Ectodermal cell (in vitro differentiated cells): ENCODE measurements around the gene C1orf53.

Experiments used
- H3K27ac ChIP-seq: 2 replicates; pipeline ENCODE4 v1.7.0; 2013; ENCODE audit warnings: mild to moderate bottlenecking, low read depth, low read length; ENCODE audit not compliant: insufficient read depth, poor library complexity, severe bottlenecking
- H3K27me3 ChIP-seq: 2 replicates; pipeline ENCODE4 v1.7.0; 2013; ENCODE audit warnings: mild to moderate bottlenecking, low read length; ENCODE audit not compliant: insufficient read depth, control insufficient read depth, poor library complexity, severe bottlenecking
- H3K36me3 ChIP-seq: one replicate; pipeline ENCODE4 v1.7.0; 2013; ENCODE audit warnings: low read length; ENCODE audit not compliant: control insufficient read depth, insufficient read depth
- H3K4me1 ChIP-seq: one replicate; pipeline ENCODE4 v1.7.0; 2013; ENCODE audit warnings: low read length; ENCODE audit not compliant: control insufficient read depth, insufficient read depth
- H3K4me3 ChIP-seq: 2 replicates; pipeline ENCODE4 v1.7.0; 2013; ENCODE audit warnings: low read depth, low read length, control low read depth; ENCODE audit not compliant: insufficient read depth
- H3K9me3 ChIP-seq: 2 replicates; pipeline ENCODE4 v1.7.0; 2013; ENCODE audit warnings: mild to moderate bottlenecking, low read length, moderate library complexity; ENCODE audit not compliant: control insufficient read depth
- WGBS, 2 experiments: methylation state at CpG; one replicate each; pipeline ENCODE4 v1.1.7; 2013; ENCODE audit warnings: missing lambda C conversion rate in 2 of 2; 5-methylcytosine and 5-hydroxymethylcytosine counted together

Gene C1orf53

DNA sequence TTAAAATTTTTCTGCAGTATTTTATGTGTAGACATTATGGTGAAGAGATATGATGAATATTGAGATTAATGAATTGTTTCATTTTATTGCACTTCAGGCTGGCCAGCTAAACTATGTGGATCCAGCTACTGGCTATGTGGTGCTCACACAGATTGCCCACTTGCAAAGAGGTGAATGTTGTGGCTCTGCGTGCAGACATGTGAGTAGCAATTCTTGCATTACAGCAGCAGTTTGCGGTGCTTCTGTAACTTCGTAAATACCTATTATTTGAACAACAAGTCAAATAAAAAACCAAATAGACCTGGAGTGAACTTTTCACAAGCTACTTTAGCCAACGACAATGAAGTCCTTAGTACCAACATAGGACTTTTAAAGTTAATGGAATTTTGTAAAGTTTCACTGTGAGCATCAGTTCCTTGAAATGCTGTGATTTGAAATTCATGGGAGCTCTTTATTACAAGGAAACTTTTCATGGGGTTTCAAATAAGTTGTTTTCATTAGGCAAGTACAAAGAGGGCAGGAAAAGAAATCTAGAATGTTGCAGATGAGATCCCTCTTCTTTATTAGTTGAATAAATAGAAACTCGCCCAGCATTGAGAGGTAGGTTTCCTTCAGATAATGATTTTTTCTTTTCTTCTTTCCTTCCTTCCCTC, 3.4 kb downstream of the C1orf53 start:
- H3K27me3 ChIP-seq: peaks cover 80% of the 10 kb centered on the region
- WGBS, 2 experiments: 15 to 18% methylated on average over 5 of the region's 5 CpGs
- no peak overlapping the region for H3K4me3 ChIP-seq

DNA sequence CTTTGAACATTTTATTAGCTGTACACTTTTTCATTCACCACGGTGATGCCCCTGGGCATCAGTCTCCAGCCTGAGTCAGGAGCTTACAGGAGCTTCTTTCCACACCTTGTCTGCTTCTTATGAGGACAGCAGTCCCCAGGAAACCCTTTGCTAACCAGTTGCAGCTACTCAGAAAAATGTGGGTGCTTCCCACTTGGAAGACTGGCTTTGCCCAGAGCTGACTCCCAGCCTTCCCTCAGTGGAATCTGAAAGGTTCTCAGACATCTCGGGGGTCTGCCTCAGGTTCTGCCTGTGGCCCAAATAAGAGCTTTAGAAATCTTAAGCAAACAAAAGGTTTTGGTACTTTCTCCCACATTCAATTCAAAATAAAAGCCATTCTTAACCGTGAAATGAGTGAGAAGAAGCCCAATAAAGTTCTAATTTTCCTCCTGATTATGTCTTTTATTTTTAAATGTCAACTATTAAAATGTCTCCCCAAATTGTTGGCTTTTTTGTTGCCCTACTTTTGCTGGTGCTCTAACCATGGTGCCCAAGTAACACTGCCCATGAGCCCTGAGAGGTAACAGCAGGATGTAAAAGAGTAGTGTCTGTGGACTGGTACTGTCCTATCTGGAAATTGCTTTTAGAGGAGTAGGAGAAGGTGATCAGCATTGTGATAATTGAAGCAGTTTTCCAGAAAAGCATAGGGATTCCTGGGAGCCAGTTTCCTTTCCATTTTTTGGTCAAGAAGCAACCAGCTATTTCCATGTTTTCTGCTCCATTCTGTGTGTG, 5.6 kb downstream of the C1orf53 start:
- peaks cover 100% of the 10 kb centered on the region for H3K27me3 ChIP-seq
- peaks cover 11% of the 10 kb centered on the region for H3K4me1 ChIP-seq
- 6 to 9% methylated on average over 3 of the region's 3 CpGs for WGBS, 2 experiments
- no peaks in the 10 kb centered on the region for H3K9me3 ChIP-seq
- no peak overlapping the region for H3K27ac ChIP-seq
- no peak overlapping the region for H3K4me3 ChIP-seq
- H3K36me3 ChIP-seq: no peaks in the 10 kb centered on the region

More for the DNA sequence above, 3.4 kb downstream of the C1orf53 start:
- Histone ChIP-seq H3K36me3 (no peaks in the 10 kb centered on the region), H3K9me3 (no peaks in the 10 kb centered on the region), H3K4me1 (peaks cover 16% of the 10 kb centered on the region), H3K27ac (no peak overlapping the region)

DNA sequence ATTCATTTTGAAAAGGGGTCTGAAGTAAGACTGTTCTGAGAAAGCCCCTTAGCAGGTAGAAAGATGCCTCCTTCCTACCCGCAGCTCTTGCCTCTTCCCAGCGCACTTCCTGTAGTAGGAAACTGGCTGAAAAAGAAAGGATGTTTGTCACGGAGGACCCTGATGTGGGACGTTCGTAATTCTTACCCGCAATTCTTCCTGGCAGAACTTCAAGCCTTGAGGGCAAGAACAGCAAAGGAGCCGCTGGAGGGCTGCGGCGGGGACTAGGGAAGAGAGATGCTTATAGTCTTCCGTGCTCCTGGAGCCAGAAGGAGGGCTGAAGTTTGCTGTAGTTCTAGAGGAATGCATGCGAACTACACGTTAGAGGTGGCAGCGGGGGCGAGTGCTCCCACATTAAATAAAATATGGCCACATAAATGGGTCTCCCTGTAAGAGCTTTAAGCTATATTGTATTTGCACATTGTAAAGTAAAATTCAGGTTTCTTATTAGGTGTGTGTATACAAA, 6.3 kb downstream of the C1orf53 start:
- H3K36me3 ChIP-seq: no peaks in the 10 kb centered on the region
- H3K4me1 ChIP-seq: peaks cover 17% of the 10 kb centered on the region
- H3K4me3 ChIP-seq: no peak overlapping the region
- 2% methylated on average over 14 of the region's 14 CpGs for WGBS, 2 experiments
- no peak overlapping the region for H3K27ac ChIP-seq
- peaks cover 100% of the 10 kb centered on the region for H3K27me3 ChIP-seq
- H3K9me3 ChIP-seq: no peaks in the 10 kb centered on the region

DNA sequence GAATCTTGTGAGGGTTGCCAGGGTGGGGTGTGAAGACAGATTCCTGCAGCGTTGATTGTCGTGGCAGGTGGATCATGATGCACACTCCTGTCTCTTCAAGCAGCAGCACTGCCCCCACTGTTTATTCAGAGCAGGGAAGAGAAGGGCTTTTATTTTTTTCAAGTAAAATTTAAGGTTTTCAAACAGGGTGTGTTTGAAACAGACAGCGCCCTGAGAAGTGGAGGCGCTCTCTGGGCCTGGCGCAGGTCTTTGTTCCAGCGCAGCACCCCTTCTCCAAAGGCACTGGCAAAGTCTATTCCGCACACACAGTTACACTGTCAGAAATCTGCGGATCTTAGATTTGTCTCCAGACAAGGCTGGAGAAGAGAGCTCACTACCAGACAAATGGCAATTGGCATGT, 7.0 kb downstream of the C1orf53 start:
- no peaks in the 10 kb centered on the region for H3K36me3 ChIP-seq
- no peak overlapping the region for H3K27ac ChIP-seq
- H3K4me1 ChIP-seq: peaks cover 14% of the 10 kb centered on the region
- peaks cover 100% of the 10 kb centered on the region for H3K27me3 ChIP-seq
- H3K9me3 ChIP-seq: no peaks in the 10 kb centered on the region
- WGBS, 2 experiments: 9 to 10% methylated on average over 8 of the region's 8 CpGs
- H3K4me3 ChIP-seq: no peak overlapping the region

DNA sequence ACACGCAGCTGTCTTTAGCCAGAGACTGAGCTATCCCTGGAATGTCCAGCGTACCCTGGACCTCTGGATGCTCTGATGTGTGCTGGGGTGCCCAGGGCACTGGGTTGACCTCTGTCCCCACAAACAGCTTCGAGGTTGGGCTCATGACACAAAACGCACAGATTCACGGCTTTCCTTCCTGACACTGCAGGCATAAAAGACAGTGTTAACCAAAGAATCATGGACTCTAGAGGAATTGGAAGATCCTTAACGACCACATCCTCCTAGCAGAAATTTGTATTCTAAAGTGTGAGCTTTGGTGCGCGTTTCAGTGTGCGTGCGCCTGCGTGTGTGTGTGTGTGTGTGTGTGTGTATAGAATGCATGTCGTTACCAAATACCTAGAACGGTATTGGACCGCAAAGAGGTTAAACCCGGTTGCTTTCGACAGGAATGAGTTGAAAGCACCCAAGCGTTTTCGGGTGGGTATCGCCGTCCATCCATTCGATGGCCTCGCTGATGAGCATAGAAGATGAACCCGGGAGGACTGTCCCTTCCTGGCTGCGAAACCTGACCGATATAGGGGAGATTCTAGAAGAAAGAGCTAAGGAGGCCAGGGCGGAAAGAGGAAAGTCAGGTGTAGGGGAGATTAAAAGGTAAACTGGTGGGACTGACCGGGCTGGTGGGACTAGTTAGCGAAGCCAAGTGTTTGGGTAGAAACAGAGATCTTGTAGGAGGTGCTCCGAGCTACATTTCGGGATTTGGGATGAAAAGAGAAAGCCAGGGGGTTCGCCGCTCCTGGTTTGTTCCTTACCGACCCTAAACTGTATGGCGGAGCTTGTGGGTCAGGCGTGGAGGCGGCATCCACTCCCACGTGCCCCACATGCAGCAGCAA, 7.9 kb downstream of the C1orf53 start:
- H3K27ac ChIP-seq: no peak overlapping the region
- peaks cover 19% of the 10 kb centered on the region for H3K4me1 ChIP-seq
- no peaks in the 10 kb centered on the region for H3K36me3 ChIP-seq
- H3K4me3 ChIP-seq: no peak overlapping the region
- 5% methylated on average over 37 of the region's 37 CpGs for WGBS, 2 experiments
- H3K27me3 ChIP-seq: peaks cover 100% of the 10 kb centered on the region
- no peaks in the 10 kb centered on the region for H3K9me3 ChIP-seq

DNA sequence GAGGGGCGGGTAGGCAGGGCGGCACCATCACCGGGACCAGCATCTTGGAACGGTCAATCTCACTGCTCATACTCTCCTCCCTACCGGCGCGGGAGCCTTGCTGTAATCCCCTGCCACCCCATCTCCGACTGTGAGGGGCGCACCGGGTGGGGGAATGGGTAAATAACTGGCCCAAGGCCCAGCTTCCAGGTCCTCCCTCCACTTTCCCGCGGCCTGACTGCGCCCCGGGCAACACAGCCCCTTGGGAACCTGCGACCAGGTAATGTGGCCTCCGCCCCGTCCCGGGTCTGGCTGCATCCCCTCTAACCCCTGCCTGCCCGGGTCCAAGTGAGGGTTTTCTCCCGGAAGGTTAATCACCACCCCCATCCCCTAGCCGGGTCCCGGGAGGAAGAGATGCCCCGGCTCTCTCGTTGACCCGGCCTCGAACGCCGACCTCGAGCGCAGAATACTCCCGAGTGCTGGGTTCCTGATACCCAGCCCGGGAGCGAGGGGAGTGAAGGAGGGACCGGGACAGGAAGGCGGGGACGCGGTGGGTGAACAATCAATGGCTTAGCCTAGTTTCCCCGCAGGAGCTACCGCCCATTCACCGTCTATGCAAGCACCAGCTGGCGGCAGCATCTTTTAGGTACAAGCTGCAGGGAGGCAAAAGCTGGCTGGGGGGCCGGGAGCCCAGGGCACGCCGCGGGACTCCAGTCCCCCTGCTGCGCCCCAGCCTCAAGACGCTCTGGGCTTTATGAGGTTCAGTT, 8.9 kb downstream of the C1orf53 start:
- H3K36me3 ChIP-seq: no peaks in the 10 kb centered on the region
- no peak overlapping the region for H3K4me3 ChIP-seq
- H3K27ac ChIP-seq: no peak overlapping the region
- no peaks in the 10 kb centered on the region for H3K9me3 ChIP-seq
- 0% methylated on average over 47 of the region's 47 CpGs for WGBS, 2 experiments
- peaks cover 100% of the 10 kb centered on the region for H3K27me3 ChIP-seq
- peaks cover 22% of the 10 kb centered on the region for H3K4me1 ChIP-seq

DNA sequence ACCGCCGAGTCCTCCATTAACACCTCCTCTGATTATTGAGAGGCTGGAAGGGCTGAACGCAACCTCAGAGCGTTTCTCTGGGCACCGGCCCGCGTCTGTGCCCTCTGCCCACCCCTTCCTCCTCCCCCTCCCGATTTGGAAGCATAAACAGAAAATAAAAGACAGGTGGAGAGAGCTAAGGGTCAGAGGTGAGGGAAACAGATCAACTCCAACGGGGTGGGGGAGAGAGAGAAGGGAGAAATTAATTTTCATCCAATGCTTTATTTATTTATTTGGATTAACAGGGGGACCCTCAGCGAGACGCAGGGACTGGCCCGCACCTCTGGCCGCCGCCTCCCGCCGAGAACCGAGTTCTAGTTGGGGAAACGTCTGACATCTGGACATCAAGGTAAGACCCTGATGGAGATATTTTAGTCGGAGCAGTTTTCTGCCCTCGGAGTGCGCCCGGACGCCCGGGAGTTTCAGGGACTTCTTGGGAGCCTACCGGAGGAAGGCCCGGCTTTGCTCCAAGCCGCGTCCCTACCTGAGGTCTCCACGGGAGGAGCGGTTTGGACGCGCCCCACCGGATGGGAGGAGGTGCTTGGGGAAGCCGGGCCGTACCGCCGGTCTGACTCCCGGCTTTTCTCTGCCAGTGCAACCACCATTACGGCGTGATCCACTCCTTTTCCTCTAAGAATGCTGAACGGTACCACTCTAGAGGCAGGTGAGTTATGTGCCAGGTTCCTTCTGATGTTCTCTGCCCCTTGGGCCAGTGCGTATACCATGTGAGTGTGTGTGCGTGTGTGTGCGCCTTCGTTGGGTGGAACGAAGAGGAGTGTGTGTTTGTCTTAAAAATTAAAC, 9.6 kb downstream of the C1orf53 start:
- H3K9me3 ChIP-seq: no peaks in the 10 kb centered on the region
- no peak overlapping the region for H3K27ac ChIP-seq
- peaks cover 22% of the 10 kb centered on the region for H3K4me1 ChIP-seq
- no peaks in the 10 kb centered on the region for H3K36me3 ChIP-seq
- no peak overlapping the region for H3K4me3 ChIP-seq
- H3K27me3 ChIP-seq: peaks cover 100% of the 10 kb centered on the region
- 1 to 2% methylated on average over 45 to 46 of the region's 46 CpGs for WGBS, 2 experiments

DNA sequence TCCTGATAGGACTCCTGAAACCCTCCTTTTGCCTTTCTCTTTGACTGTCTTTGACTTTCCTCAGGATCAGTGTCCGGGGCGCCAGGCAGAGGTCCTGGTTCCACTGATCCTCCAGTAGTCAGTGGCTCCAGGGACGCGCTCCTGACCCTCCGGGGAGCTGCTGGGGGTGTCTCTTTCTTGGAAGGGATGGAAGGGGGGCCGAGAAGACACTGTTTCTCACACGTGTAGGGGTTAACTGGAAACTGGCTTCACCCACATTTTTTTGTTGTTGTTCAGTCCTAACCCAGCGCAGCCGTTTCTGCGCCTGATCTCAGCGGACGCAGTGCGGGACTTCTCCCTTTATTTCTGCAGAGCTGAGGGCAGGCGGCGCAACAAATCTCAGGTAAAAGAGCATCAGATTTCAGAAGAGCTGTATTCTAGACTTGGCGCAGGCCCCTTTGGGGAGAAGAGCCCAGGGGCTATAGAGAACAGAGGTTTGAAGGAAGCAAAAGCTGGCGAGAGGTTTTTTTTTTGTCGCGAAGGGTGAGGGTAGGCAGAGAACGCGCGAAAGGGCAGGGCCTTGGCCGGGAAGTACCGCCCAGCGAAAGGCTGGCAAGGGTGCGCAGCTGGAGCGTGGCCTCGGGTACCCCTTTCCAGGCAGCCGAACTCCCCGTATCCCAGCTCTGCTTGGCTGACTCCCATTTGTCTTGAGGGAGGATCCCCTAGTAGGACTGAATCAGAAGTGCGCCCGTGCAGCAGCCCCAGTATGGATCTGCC, 10.5 kb downstream of the C1orf53 start:
- no peak overlapping the region for H3K27ac ChIP-seq
- WGBS, 2 experiments: 1% methylated on average over 32 of the region's 32 CpGs
- peaks cover 27% of the 10 kb centered on the region for H3K4me1 ChIP-seq
- peaks cover 100% of the 10 kb centered on the region for H3K27me3 ChIP-seq
- no peaks in the 10 kb centered on the region for H3K36me3 ChIP-seq
- H3K4me3 ChIP-seq: no peak overlapping the region
- no peaks in the 10 kb centered on the region for H3K9me3 ChIP-seq
